GM18870 (cell line): Measurements from ENCODE around the gene SLC46A1.
"Not testable (repeated sequence)": the region's sequence is repeated elsewhere in the genome, so short reads cannot be mapped to it uniquely, and the experiment has no call there.

Source experiments
- ATAC-seq: cut with Tn5 transposase; IDR thresholded peaks from one replicate; pipeline ENCODE4 v1.9.1; 2021; ENCODE audit warnings: moderate library complexity; ENCODE audit not compliant: unreplicated experiment

SLC46A1 gene

GRCh38 chr17:28405632-28406472, at the start of gene SLC46A1:
Gene SLC46A1, minus strand, starts transcription at chr17:28406212. Its CDS starts 98 bp downstream, at chr17:28406114.
- ATAC-seq = no peak

DNA sequence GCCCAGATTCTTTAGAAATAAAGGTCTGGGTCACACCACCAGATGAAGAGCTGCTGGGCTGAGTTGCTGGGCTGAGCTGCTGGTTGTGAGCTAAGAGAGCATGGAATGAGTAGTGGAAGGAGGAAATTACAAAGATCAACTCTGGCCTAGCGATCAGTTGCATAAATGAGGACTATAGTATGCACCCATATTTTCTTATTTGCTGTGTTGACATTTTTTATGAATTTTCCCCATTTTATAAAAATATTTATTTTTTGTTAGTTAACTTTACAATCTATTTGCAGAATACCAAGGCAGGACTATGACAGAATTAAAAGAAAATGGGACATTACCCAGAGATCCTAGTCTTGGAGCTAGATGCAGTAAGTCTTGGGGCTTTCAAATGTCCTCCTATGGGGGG, 43.8 kb upstream of the SLC46A1 start:
- no peak for ATAC-seq

GRCh38 chr17:28447396-28447760, 41.4 kb upstream of the SLC46A1 start:
- no peak for ATAC-seq

- ATAC-seq = no peak
Measured at GRCh38 chr17:28446716-28447395, 40.8 kb upstream of the SLC46A1 start.

DNA sequence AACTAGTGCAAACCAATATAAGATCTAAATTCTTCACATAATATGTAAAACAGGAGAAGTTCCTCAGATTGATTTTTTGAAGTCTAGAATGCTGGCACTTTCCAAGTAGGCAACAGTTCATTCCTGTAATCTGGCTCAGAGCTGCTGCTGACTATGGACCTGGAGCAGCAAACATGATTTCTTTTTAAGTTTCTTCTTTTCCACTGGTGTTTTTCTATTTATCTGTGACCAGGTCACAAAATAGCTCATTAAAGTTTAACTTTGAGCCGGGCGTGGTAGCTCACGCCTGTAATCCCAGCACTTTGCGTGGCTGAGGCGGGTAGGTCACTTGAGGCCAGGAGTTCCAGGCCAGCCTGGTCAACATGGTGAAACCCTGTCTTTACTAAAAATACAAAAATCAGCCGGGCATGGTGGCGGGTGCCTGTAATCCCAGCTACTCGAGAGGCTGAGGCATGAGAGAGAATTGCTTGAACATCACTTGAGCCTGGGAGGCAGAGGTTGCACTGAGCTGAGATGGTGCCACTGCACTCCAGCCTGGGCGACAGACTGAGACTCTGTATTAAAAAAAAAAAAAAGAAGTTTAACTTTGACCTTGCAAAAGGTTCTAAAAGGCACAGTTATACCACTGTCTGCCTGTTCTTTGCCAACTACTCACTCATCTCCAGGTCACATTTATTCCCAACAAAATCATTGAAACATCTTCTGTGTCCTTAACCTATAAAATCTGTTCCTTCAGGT, 38.1 kb upstream of the SLC46A1 start:
- ATAC-seq = no peak

- not testable (repeated sequence) for ATAC-seq
Measured at GRCh38 chr17:28434326-28434725, 28.3 kb upstream of the SLC46A1 start.

DNA sequence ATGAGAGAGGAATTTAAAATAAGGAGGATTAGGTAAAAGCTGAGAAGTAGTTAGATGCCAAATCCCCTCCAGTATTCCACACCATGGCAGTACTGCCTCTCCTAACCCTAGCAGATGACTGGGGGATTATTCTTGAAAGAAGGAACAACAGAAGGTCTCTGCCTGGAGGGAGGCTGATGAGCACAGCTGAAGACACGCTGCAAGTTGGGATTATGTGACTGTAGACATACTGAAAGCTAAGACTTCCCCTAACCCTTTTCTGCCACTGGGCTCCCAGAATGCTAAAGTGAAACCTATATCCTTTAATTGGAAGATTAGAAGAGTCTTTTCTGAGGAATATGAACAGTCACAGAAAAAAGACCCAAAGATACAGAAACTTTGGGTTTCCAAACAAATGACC, 27.7 kb upstream of the SLC46A1 start:
- no peak for ATAC-seq

- ATAC-seq = not testable (repeated sequence)
Measured at GRCh38 chr17:28427982-28428381, 22.0 kb upstream of the SLC46A1 start.

DNA sequence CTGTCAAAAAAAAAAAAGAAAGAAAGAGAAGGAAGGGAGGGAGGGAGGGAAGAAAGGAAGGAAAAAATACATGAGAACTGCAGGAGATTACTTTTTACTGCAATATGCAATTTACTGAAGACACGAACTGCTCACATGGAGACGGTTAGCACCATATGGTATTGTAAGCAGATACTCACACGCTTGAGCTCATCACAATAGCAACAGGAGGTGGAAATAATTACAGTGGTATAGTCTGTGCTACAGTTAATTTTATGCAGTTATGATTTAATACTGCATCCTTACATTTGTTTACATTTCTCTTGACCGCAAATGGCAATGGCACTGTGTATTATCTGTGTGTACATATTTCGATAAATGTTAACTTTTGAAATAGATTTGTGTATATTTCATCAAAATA, 21.4 kb upstream of the SLC46A1 start:
- no peak for ATAC-seq

- ATAC-seq = no peak
Measured at GRCh38 chr17:28426081-28426519, 20.1 kb upstream of the SLC46A1 start.

GRCh38 chr17:28425206-28425605, 19.2 kb upstream of the SLC46A1 start:
- no peak for ATAC-seq

- ATAC-seq = no peak
Measured at GRCh38 chr17:28421787-28422305, 15.8 kb upstream of the SLC46A1 start.

- no peak for ATAC-seq
Measured at GRCh38 chr17:28416703-28417311, 10.8 kb upstream of the SLC46A1 start.

DNA sequence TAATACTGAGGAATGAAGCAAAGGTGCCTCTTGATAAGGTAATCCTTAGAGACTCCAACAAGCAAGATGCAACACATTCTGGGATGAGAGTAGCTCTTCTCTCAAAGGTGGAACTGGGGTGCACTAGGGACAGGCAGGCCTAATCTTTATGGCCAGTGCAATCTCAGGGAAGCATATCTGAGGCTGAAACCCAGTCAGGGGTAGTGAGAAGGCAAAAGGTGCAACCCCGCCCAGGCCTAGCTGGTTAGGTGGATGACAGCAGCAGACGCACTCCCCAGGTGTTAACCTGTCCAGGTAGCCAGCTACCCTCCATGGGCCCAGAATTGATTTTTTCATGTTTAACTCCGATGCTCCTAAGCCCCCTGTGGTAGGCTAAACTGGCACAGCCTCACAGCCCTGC, 9.9 kb upstream of the SLC46A1 start:
- ATAC-seq = no peak

GRCh38 chr17:28413804-28414203, 7.8 kb upstream of the SLC46A1 start:
- no peak for ATAC-seq

DNA sequence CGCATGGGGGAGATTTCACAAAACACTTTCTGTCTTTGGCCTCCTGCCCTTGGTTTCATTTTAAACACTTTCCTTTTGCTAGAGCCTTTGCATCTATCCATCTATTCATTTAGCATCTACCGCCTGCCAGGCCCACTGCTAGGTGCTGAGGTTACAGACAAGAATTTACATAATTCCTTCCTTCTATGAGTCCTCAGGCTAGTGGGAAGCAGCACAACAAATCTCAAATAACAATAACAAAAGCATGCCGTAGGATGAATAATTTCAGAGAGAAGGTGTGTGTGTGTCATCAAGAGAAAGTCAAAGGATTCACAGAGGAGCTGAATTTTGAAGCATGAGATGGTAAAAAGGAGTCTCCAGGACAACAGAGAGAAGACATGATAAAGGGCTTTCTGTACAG, 6.1 kb upstream of the SLC46A1 start:
- no peak for ATAC-seq

DNA sequence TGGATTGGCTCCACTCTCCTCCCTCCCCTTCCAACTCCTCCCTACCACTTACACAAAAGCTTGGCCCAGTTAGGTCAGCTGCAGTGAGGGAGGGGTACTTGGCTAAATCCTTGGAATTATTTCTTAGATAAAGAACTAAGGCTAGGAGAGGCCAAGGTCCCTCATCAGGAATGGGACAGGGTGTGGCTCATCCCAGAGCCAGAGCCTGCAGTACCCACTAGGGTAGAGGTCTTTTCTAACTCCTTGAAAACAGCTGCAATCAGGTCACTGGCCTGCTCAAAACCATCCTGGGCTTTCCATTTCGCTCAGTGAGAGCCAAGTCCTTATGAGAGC, 1.9 kb upstream of the SLC46A1 start:
- ATAC-seq = no peak

- no peak for ATAC-seq
Measured at GRCh38 chr17:28407130-28407973, 1.3 kb upstream of the SLC46A1 start.

DNA sequence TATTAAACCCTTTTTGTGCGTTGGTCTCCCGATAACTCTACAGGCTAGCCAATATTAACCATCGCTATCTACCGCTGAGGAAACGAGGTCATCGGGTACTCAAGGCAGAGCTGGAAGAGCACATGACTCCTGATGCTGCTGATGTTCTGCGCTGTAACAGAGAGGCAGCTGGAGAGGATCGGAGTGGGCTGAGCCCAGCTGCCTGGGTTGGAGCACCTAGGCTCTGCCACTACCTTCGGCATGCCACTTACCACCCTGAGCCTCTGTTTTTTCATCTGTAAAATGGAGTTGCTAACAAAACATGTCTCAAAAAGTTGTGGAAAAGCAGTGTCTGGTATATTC, 432 bp upstream of the SLC46A1 start:
- ATAC-seq = no peak

DNA sequence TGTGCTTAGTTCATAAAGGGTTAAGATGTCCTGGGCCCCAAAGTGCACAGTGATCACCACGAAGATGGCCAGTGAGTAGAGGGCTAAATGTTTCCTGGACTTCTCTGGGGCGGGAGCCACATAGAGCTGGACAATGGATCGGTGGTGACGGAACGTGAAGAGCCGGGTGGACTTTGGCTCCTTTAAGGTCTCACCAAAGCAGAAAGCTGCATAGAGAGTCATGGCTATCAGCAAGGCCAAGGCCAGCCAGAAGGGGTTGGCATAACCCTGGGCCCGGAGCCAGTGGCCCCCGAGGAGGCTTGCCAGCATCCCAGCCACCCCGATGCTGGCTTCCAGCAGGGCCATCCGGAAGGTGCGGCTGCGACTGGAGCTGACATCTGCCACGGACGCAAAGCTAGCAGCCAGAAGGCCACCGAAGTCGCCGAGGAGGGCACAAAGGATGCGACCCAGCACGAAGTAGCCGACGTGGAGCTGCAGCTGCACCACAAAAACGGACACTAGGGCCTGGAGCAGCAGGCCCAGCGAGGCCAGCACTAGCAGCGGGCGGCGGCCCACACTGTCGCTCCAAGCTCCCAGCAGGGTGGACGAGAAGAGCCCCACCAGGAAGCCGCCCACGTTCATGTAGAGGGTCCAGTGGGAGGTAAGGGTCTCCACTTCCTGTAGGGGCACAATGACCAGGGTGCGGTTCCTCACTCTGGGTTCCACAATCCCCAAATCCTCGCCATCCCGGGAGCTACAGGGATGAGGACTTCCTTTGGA, 1.0 kb downstream of the SLC46A1 start:
- ATAC-seq = no peak
